Activated gamma-delta T cell (primary cell): ENCODE data around the gene DOCK10.

Experiments
- DNase-seq: peaks from one replicate; lab custom pipeline; 2025; lab: John Stamatoyannopoulos, UW

The DOCK10 gene

DNA sequence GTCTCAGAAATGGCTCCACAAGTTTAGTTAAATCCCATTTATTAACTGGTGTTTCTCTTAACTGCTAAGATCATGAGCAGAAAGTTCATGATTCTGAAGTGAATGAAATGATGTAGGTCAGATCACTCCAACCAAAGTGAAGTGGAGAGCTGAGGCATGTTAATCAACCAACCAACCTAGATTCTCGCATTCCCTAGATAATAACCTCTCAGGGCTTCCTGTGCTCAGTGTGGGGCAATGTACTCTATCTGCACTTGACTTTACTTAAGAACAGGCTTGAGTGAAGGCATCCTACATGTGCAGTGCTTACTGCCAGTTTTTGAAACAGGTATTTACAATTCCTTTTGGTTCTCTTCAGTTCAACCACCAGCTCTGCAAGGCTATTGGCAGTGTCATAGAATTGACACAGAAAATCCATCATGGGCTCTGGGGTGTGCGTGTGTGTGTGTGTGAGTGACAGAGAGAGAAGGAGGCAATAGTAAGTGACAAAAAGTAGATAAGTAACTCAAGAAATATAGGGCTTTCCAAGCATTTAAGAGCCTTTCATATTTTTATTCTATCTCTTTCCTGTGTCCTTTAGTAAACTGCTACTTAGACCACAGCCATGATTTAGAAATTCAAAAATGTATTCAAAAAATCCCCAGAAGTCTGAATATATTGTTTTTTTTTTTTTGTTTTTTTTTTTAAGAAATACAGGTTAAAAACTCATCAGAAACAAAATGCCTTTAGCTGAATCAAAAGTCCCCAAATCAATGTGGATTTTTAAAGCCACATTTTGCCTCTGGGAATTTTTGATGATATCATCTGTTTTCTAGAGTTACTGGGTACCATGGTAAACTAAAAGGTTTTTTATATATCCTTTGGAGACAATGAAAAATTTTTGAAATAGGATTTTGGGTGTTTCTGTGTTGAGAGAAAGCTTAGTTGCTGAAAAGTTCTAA, 28.6 kb downstream of the DOCK10 start:
- DNase-seq: no peak

- no peak for DNase-seq
Observed at GRCh38 chr2:225011585-225011984, 30.7 kb downstream of the DOCK10 start.

GRCh38 chr2:225010804-225011203, 31.5 kb downstream of the DOCK10 start:
- no peak for DNase-seq

- DNase-seq: no peak
Observed at GRCh38 chr2:225009768-225010167, 32.5 kb downstream of the DOCK10 start.

- no peak for DNase-seq
Observed at GRCh38 chr2:225008935-225009334, 33.3 kb downstream of the DOCK10 start.

- DNase-seq: no peak
Observed at GRCh38 chr2:225008179-225008856, 34.0 kb downstream of the DOCK10 start.

DNA sequence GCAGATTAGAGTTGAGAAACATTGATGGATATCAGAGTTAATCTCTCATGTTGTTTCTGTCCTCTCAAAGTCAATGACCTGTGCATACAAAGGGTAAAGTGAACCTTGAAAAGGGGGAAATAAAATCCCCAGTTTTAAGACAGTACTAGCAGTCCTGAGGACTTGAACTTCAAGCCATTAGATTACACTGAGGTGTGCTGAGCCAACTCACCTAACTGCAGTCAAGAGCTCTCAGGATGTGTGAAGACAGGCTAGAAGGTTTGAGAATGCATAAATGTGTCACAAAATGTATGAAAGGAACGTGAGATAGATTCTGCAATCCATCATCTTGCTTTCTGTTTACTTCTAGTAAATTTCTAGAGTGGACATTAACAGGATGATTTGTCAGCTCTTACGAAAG, 35.5 kb downstream of the DOCK10 start:
- no peak for DNase-seq

- DNase-seq: no peak
Observed at GRCh38 chr2:225004597-225004996, 37.7 kb downstream of the DOCK10 start.

DNA sequence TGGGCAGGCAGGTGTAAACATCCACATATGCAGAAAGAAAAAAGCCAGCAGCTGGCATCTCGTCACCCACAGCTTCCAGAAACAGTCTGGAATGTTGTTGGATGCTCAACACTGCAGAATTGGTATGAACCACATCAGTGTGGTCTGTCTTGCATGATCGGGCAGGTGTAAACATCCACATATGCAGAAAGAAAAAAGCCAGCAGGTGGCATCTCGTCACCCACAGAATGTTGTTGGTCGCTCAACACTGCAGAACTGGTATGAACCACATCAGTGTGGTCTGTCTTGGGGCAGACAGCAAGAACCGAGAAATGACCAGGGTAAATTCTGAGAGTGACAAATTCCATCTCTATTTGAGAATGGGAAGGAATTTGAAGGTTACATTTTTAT, 39.6 kb downstream of the DOCK10 start:
- no peak for DNase-seq

DNA sequence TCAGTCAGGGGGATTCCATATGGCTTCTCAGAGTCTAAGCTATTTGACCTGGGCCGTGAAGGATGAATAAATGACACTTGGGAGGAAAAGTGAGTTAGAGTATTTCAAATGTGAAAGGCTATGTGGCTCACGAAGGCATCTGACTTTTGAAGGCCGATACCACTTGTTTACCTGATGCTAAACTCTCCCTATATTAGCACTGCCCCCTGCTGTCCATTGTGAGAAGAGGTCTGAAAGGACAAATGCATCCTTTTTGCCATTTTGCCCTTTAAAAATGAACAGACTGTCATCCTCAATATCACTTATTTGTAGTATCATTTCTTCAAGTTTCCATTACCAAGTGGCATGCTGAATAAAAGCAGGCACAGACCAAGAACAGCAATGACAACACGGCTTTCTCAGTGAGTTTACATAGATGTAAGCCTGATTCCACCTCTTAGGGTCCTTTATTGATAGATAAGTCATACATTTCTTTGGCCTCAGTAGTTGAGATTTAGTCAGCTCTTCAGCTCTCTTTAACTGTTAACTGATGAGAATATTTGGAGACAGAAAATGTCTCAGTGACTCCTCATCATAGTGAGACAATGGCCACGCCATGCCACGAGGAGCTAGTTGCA, 40.1 kb downstream of the DOCK10 start:
- DNase-seq: no peak

- no peak for DNase-seq
Observed at GRCh38 chr2:224999754-225000153, 42.5 kb downstream of the DOCK10 start.

DNA sequence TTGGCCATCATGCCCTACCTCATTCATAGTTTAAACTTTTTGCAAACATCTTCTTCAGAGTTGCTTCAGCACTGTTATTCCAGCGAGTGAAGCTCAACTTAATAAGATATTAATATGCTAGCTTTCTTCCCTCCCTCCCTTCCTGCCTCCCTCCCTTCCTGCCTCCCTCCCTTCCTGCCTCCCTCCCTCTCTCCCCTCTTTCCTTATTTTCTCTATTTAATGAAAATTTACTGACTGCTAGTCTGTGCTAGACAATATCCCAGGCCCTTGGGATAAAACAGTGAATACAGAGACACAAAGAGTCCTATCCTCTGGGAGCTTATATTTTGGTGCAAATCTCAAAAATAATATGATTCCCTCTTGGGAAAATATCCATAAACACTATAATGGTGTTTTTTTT, 42.9 kb downstream of the DOCK10 start:
- DNase-seq: no peak

GRCh38 chr2:224997802-224998201, 44.5 kb downstream of the DOCK10 start:
- DNase-seq: no peak

- no peak for DNase-seq
Observed at GRCh38 chr2:224995419-224995818, 46.8 kb downstream of the DOCK10 start.

GRCh38 chr2:224994242-224994823, 47.9 kb downstream of the DOCK10 start:
- no peak for DNase-seq

- DNase-seq: no peak
Observed at GRCh38 chr2:224990710-224991109, 51.6 kb downstream of the DOCK10 start.

GRCh38 chr2:224987733-224988132, 54.5 kb downstream of the DOCK10 start:
- DNase-seq: no peak

- DNase-seq: no peak
Observed at GRCh38 chr2:224986477-224986876, 55.8 kb downstream of the DOCK10 start.

DNA sequence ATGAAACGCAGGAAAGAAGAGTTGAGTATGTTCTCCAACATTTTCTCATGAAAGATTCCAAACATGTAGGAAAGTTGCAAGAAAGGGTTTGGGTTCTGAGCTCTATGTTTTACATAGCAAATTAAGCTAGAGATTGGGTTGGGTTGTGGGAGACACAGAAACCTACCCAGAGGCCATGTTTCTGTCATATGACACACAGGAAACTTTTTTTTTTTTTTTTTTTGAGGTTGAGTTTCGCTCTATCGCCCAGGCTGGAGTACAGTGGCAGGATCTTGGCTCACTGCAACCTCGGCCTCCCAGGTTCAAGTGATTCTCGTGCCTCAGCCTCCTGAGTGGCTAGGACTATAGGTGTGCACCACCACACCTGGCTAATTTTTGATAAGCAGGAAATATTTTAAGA, 57.6 kb downstream of the DOCK10 start:
- no peak for DNase-seq

DNA sequence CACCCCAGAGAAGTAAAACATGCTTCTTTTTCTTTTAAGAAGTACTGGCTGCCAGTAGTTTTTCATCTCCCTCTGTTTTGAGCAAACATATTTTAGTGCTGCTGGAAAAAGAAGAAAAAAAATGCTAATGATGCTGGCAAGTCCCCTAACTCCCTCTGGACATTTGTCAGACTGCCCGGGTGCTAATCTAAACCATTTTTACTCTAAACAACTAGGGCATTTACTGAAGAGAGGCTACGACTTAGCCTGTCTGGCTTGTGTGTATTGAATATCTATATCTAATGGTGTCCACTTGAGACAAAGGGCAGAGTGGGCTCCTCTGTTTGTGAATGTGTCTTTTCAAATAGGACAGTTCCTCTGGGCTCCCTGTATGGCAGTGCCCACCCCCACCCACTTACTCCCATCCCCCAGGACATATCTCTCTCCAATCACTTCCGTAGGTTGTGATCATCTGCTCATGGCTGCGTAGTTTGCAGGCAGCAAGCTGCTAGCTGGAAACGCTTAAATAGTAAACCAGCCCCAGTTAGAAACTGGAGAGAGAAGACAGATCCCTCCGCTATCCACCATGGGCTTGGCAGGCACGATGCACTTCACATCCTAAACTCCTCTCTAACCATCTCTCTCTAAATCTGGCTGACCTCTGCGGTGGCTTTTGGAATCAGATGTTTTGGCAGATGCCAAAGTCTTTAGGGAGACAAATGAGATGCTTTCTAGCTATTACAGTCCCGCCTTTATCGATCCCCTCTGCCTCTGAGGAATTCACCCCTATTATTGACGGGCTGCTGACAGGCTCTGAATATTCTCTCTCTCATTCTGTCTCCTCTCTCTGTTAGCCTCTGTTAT, 58.3 kb downstream of the DOCK10 start:
- no peak for DNase-seq

GRCh38 chr2:224982910-224983711, 59.2 kb downstream of the DOCK10 start:
- no peak for DNase-seq
